Measurements from ENCODE around the gene SSRP1. TPM values are rescaled to one million over a fixed set of nuclear protein-coding genes. Genes with fewer than 3 reads are reported as not detected.
A peak's percentile ranks its signal among the peaks of the same experiment; 100 is the strongest.

Gene SSRP1
- 126 and 131 TPM in 2 replicates for total RNA-seq
- long read RNA-seq, transcript SSRP1-201 (17 exons, 2,819 nt): major isoform, 55 of 245 reads
- long read RNA-seq, partial matches to known transcripts: 172 of 245 reads
- long read RNA-seq, other reads (novel, unspliced or antisense): 18 of 245 reads

- Mint-ChIP-seq H3K4me1 (ENCODE audit: low read depth) (peaks cover 23% of the 10 kb centered on the region), H3K4me3 (ENCODE audit: low read depth) (peak within 1 kb of the TSS; percentile 92)
Measured at GRCh38 chr11:57335343-57336110, at the start of gene SSRP1. Gene SSRP1, minus strand, starts transcription at chr11:57335892. Its CDS starts 771 bp downstream, at chr11:57335121.

DNA sequence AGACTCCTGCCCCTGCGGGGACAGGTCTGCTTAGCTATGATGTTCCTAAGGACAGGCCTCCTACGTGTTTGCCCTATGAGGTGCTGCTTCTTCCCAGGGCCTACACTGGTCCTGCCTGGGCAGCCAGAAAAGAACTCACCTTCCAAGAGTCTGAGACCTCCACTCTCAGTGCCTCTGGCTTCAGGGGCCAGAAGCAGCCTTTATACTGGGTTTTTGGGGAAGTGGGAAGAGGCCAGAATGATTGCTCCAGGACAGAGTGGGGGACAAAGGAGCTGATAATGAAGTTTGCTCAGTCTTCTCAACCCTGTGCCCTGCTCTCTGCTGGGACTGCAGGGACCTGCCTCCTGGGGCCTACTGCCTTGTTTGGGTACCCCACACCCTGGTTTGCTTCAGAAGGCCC is 45.3 kb upstream of the SSRP1 start, which contains the start of gene PRG3:
PRG3 (minus strand) TSS at position 176 of the 400 bp plus-strand sequence. CDS start 442 bp downstream, outside the sequence.
- Mint-ChIP-seq H3K36me3 (ENCODE audit: insufficient read depth) (no peaks in the 10 kb centered on the region), H3K27me3 (peaks cover 53% of the 10 kb centered on the region), H3K27ac (no peak within 1 kb of the TSS), H3K4me1 (ENCODE audit: low read depth) (no peaks in the 10 kb centered on the region), H3K9me3 (ENCODE audit: low read depth) (no peaks in the 10 kb centered on the region), H3K4me3 (ENCODE audit: low read depth) (no peak within 1 kb of the TSS)
- DNase-seq (ENCODE audit: low spot score, unreplicated experiment): no peak
- TF ChIP-seq, protein P1, sequence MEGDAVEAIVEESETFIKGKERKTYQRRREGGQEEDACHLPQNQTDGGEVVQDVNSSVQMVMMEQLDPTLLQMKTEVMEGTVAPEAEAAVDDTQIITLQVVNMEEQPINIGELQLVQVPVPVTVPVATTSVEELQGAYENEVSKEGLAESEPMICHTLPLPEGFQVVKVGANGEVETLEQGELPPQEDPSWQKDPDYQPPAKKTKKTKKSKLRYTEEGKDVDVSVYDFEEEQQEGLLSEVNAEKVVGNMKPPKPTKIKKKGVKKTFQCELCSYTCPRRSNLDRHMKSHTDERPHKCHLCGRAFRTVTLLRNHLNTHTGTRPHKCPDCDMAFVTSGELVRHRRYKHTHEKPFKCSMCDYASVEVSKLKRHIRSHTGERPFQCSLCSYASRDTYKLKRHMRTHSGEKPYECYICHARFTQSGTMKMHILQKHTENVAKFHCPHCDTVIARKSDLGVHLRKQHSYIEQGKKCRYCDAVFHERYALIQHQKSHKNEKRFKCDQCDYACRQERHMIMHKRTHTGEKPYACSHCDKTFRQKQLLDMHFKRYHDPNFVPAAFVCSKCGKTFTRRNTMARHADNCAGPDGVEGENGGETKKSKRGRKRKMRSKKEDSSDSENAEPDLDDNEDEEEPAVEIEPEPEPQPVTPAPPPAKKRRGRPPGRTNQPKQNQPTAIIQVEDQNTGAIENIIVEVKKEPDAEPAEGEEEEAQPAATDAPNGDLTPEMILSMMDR (IDR thresholded peaks at IDR 0.05; ENCODE audit: unreplicated experiment): no peak

More at GRCh38 chr11:57335343-57336110, at the start of gene SSRP1:
- Mint-ChIP-seq H3K9me3 (ENCODE audit: low read depth) (no peaks in the 10 kb centered on the region), H3K36me3 (ENCODE audit: insufficient read depth) (peaks cover 9% of the 10 kb centered on the region), H3K27ac (peak within 1 kb of the TSS; percentile 96), H3K27me3 (peaks cover 4% of the 10 kb centered on the region)
- peak; percentile 66 for DNase-seq (ENCODE audit: low spot score, unreplicated experiment)
- TF ChIP-seq, protein P1 (IDR thresholded peaks at IDR 0.05; ENCODE audit: unreplicated experiment): no peak

- H3K27ac Mint-ChIP-seq: no peak overlapping the region
- peak; percentile 52 for DNase-seq (ENCODE audit: low spot score, unreplicated experiment)
- TF ChIP-seq, protein P1 (IDR thresholded peaks at IDR 0.05; ENCODE audit: unreplicated experiment): no peak
- no peaks in the 10 kb centered on the region for H3K9me3 Mint-ChIP-seq (ENCODE audit: low read depth)
- H3K36me3 Mint-ChIP-seq (ENCODE audit: insufficient read depth): no peaks in the 10 kb centered on the region
- H3K4me3 Mint-ChIP-seq (ENCODE audit: low read depth): no peak overlapping the region
- peaks cover 45% of the 10 kb centered on the region for H3K27me3 Mint-ChIP-seq
- H3K4me1 Mint-ChIP-seq (ENCODE audit: low read depth): no peaks in the 10 kb centered on the region
Measured at GRCh38 chr11:57379732-57380131, 44.0 kb upstream of the SSRP1 start.

GRCh38 chr11:57378186-57378585 is 42.5 kb upstream of the SSRP1 start:
- Mint-ChIP-seq H3K27me3 (peaks cover 41% of the 10 kb centered on the region), H3K4me1 (ENCODE audit: low read depth) (no peaks in the 10 kb centered on the region), H3K9me3 (ENCODE audit: low read depth) (no peaks in the 10 kb centered on the region), H3K36me3 (ENCODE audit: insufficient read depth) (no peaks in the 10 kb centered on the region), H3K27ac (no peak overlapping the region), H3K4me3 (ENCODE audit: low read depth) (no peak overlapping the region)
- no peak for DNase-seq (ENCODE audit: low spot score, unreplicated experiment)
- TF ChIP-seq, protein P1 (IDR thresholded peaks at IDR 0.05; ENCODE audit: unreplicated experiment): no peak

DNA sequence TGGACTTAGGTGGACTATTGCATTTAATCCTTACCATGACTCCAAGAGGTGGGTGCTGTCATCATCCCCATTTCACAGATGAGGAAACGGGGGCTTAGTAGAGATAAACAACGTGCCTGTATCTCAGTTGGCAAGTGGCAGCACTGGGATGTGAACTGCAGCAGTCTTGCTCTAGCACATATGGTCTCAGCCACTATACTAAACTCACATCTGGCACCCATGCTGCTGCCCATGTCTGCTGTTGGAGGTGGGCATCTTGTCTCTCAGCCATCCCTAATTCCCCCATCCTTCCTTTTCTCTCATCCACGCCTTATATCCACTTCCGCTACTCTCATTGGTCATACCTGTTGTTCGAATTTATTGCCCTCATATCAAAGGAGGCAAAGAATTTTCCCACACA is 41.4 kb upstream of the SSRP1 start:
- no peaks in the 10 kb centered on the region for H3K9me3 Mint-ChIP-seq (ENCODE audit: low read depth)
- no peak for DNase-seq (ENCODE audit: low spot score, unreplicated experiment)
- H3K27me3 Mint-ChIP-seq: peaks cover 35% of the 10 kb centered on the region
- H3K4me3 Mint-ChIP-seq (ENCODE audit: low read depth): no peak overlapping the region
- no peaks in the 10 kb centered on the region for H3K36me3 Mint-ChIP-seq (ENCODE audit: insufficient read depth)
- no peak overlapping the region for H3K27ac Mint-ChIP-seq
- no peaks in the 10 kb centered on the region for H3K4me1 Mint-ChIP-seq (ENCODE audit: low read depth)
- TF ChIP-seq, protein P1 (IDR thresholded peaks at IDR 0.05; ENCODE audit: unreplicated experiment): no peak
